CD14-positive monocyte (primary cell): Measurements from ENCODE around the gene MAP4K3. TPM values are rescaled to one million over a fixed set of nuclear protein-coding genes. Genes with fewer than 3 reads are reported as not detected.

Experiments used
- DNase-seq, 3 donors: peaks; one replicate each; pipeline ENCODE4 v3.0.0-alpha.2; 2011 to 2022
- H2AFZ ChIP-seq: 2 replicates; pipeline ENCODE4 v1.6.0; 2012; ENCODE audit warnings: mild to moderate bottlenecking, low read depth, low read length, inconsistent platforms; ENCODE audit not compliant: insufficient read depth, poor library complexity, severe bottlenecking
- H3K27ac ChIP-seq, 2 donors: 1 replicate in 1 of 2; 2 replicates in 1 of 2; pipeline ENCODE4 v1.5.1; 2012 to 2013; ENCODE audit warnings: low read length in 2 of 2, control low read depth in 1 of 2, inconsistent platforms in 1 of 2, low read depth in 1 of 2, mild to moderate bottlenecking in 1 of 2
- H3K27me3 ChIP-seq, 2 donors: one replicate each; pipeline versions ENCODE4 v1.6.0 to v1.6.1; 2011 to 2013; ENCODE audit warnings: low read length in 2 of 2; ENCODE audit not compliant: control insufficient read depth in 2 of 2, insufficient read depth in 2 of 2
- H3K36me3 ChIP-seq, 2 donors: replicated peaks in 1 of 2; 1 replicate in 1 of 2; 2 replicates in 1 of 2; pipeline versions ENCODE4 v1.5.1 to v1.6.1; 2012 to 2013; ENCODE audit warnings: low read length in 2 of 2, control low read depth in 1 of 2, inconsistent platforms in 1 of 2, mild to moderate bottlenecking in 1 of 2; ENCODE audit not compliant: insufficient read depth in 2 of 2, control insufficient read depth in 1 of 2
- H3K4me1 ChIP-seq, 2 donors: 1 replicate in 1 of 2; 2 replicates in 1 of 2; pipeline versions ENCODE4 v1.5.1 to v1.6.1; 2012 to 2013; ENCODE audit warnings: low read length in 2 of 2, control low read depth in 1 of 2, inconsistent platforms in 1 of 2, mild to moderate bottlenecking in 1 of 2, moderate library complexity in 1 of 2; ENCODE audit not compliant: insufficient read depth in 2 of 2, control insufficient read depth in 1 of 2
- H3K4me2 ChIP-seq: replicated peaks from 2 replicates; pipeline ENCODE3; 2012; ENCODE audit warnings: low read length, moderate library complexity, mild to moderate bottlenecking; ENCODE audit not compliant: poor library complexity, severe bottlenecking; ENCODE audit errors: extremely low read depth
- H3K4me3 ChIP-seq, 3 experiments: fragments of 200-600 bp in 1 of 3; sonication (generic) in 1 of 3; replicated peaks in 1 of 3; 1 replicate in 2 of 3; 2 replicates in 1 of 3; pipeline ENCODE4 v1.5.1; 2011 to 2013; ENCODE audit warnings: low read length in 3 of 3, mild to moderate bottlenecking in 3 of 3, control low read depth in 2 of 3, low read depth in 2 of 3, inconsistent platforms in 1 of 3, moderate library complexity in 1 of 3
- H3K79me2 ChIP-seq: 2 replicates; pipeline ENCODE4 v1.6.0; 2012; ENCODE audit warnings: mild to moderate bottlenecking, control low read depth, inconsistent platforms, low read length, moderate library complexity; ENCODE audit not compliant: insufficient read depth
- H3K9ac ChIP-seq: 2 replicates; pipeline ENCODE4 v1.6.0; 2017; ENCODE audit warnings: low read length, mild to moderate bottlenecking; ENCODE audit not compliant: insufficient read depth, poor library complexity, severe bottlenecking
- H3K9me3 ChIP-seq, 2 donors: replicated peaks in 1 of 2; 1 replicate in 1 of 2; 2 replicates in 1 of 2; pipeline versions ENCODE4 v1.5.1 to v1.6.1; 2012 to 2013; ENCODE audit warnings: low read length in 2 of 2, control low read depth in 1 of 2; ENCODE audit not compliant: control insufficient read depth in 1 of 2, insufficient read depth in 1 of 2
- H4K20me1 ChIP-seq: 2 replicates; pipeline ENCODE4 v1.6.0; 2012; ENCODE audit warnings: mild to moderate bottlenecking, low read length, control low read depth, moderate library complexity; ENCODE audit not compliant: insufficient read depth
- H3K27ac Mint-ChIP-seq, 7 donors: one replicate each; pipeline ENCODE4 v1.8.0; 2020; ENCODE audit warnings: mild to moderate bottlenecking in 7 of 7, mixed read lengths in 7 of 7, moderate library complexity in 6 of 7, inconsistent platforms in 2 of 7
- H3K27me3 Mint-ChIP-seq, 3 donors: one replicate each; pipeline ENCODE4 v1.8.0; 2021 to 2022; ENCODE audit warnings: low read depth in 3 of 3, mild to moderate bottlenecking in 3 of 3, mixed read lengths in 3 of 3, moderate library complexity in 3 of 3, inconsistent platforms in 1 of 3
- H3K36me3 Mint-ChIP-seq, 2 donors: one replicate each; pipeline ENCODE4 v1.8.0; 2020; ENCODE audit warnings: mixed read lengths in 2 of 2, inconsistent platforms in 1 of 2, mild to moderate bottlenecking in 1 of 2
- H3K4me1 Mint-ChIP-seq: one replicate; pipeline ENCODE4 v1.8.0; 2020; ENCODE audit warnings: mild to moderate bottlenecking, mixed read lengths
- H3K4me3 Mint-ChIP-seq, 2 donors: one replicate each; pipeline ENCODE4 v1.8.0; 2020; ENCODE audit warnings: mild to moderate bottlenecking in 2 of 2, mixed read lengths in 2 of 2, moderate library complexity in 1 of 2
- H3K9me3 Mint-ChIP-seq, 7 donors: one replicate each; pipeline ENCODE4 v1.8.0; 2020 to 2022; ENCODE audit warnings: mixed read lengths in 7 of 7, mild to moderate bottlenecking in 6 of 7, moderate library complexity in 6 of 7, inconsistent platforms in 2 of 7
- CTCF ChIP-seq: fragments of 200-600 bp; IDR thresholded peaks from one replicate; pipeline ENCODE4 v1.8.0; 2022; ENCODE audit warnings: antibody characterized with exemption, mild to moderate bottlenecking
- WGBS: methylation state at CpG from one replicate; pipeline ENCODE4 v1.1.5; 2013; ENCODE audit warnings: missing lambda C conversion rate; ENCODE audit not compliant: insufficient coverage; 5-methylcytosine and 5-hydroxymethylcytosine counted together
- intact Hi-C, 2 donors: fragments of 100-400 bp; cut with micrococcal nuclease; formaldehyde crosslinking; loops; one replicate each; pipeline versions ENCODE4 v1.15.0 to v1.15.1; 2023
- polyA plus RNA-seq, 3 donors: library from polyadenylated mRNA; depleted of rRNA in 1 of 3; unstranded in 2 of 3; stranded (reverse) in 1 of 3; fragments of 300-500 nt in 2 of 3; fragments of >200 nt in 1 of 3; fragmentation: Illumina TruSeq in 2 of 3; gene quantifications; 1 replicate in 2 of 3; 2 replicates in 1 of 3; pipeline ENCODE4 v1.2.3, GENCODE V29; 2012 to 2021

Gene MAP4K3
- polyA plus RNA-seq, 3 donors, result 1.0 to 8.0 (median 4.0) TPM

GRCh38 chr2:39383146-39383545, 53.9 kb downstream of the MAP4K3 start:
- Mint-ChIP-seq H3K4me1 (peaks cover 17% of the 10 kb centered on the region), H3K27me3 (peaks cover 0 to 1% (median 0%) of the 10 kb centered on the region in 3 donors), H3K4me3 (no peak overlapping the region), H3K27ac (peak overlapping the region in 1 of 7 donors; percentile 31), H3K9me3 (peaks cover 0 to 9% (median 4%) of the 10 kb centered on the region in 7 donors), H3K36me3 (no peaks in the 10 kb centered on the region)
- H3K36me3 ChIP-seq, result no peaks in the 10 kb centered on the region
- intact Hi-C loops, result no loop called here
- H3K9me3 ChIP-seq, result no peaks in the 10 kb centered on the region
- no peak for TF ChIP-seq CTCF
- DNase-seq, result no peak
- no peak overlapping the region for H3K27ac ChIP-seq
- peaks cover 3 to 7% of the 10 kb centered on the region in 2 donors for H3K4me1 ChIP-seq
- no peak overlapping the region for H3K4me2 ChIP-seq
- WGBS, result no CpG with 5 or more reads among the region's 6 CpGs
- H4K20me1 ChIP-seq, result peaks cover 3% of the 10 kb centered on the region
- H3K4me3 ChIP-seq, result no peak overlapping the region
- H3K9ac ChIP-seq, result no peak overlapping the region
- no peak overlapping the region for H2AFZ ChIP-seq
- no peaks in the 10 kb centered on the region for H3K27me3 ChIP-seq
- H3K79me2 ChIP-seq, result peaks cover 11% of the 10 kb centered on the region

GRCh38 chr2:39381653-39382052, 55.4 kb downstream of the MAP4K3 start:
- H3K4me1 Mint-ChIP-seq, result peaks cover 26% of the 10 kb centered on the region
- peak overlapping the region in 2 of 7 donors; percentile 46 to 57 for H3K27ac Mint-ChIP-seq
- Histone ChIP-seq H4K20me1 (peaks cover 3% of the 10 kb centered on the region), H3K9me3 (no peaks in the 10 kb centered on the region), H3K9ac (no peak overlapping the region), H3K27ac (no peak overlapping the region), H3K79me2 (peaks cover 5% of the 10 kb centered on the region), H3K4me3 (no peak overlapping the region), H3K27me3 (no peaks in the 10 kb centered on the region), H2AFZ (no peak overlapping the region), H3K4me1 (peaks cover 7 to 14% of the 10 kb centered on the region in 2 donors), H3K4me2 (no peak overlapping the region), H3K36me3 (peaks cover 0 to under 1% of the 10 kb centered on the region in 2 donors)
- H3K9me3 Mint-ChIP-seq, result peaks cover 0 to 7% (median 4%) of the 10 kb centered on the region in 7 donors
- no peaks in the 10 kb centered on the region for H3K36me3 Mint-ChIP-seq
- intact Hi-C loops, result no loop called here
- no peak for DNase-seq
- H3K27me3 Mint-ChIP-seq, result peaks cover 0 to 1% (median 0%) of the 10 kb centered on the region in 3 donors
- 96% methylated on average over 3 of the region's 5 CpGs for WGBS
- H3K4me3 Mint-ChIP-seq, result no peak overlapping the region
- TF ChIP-seq CTCF, result no peak
